Kidney epithelial cell (primary cell): ENCODE data around the gene BMAL1. TPM values are rescaled to one million over a fixed set of nuclear protein-coding genes. Genes with fewer than 3 reads are reported as not detected.

ENCODE experiments used
- DNase-seq: peaks from one replicate; pipeline ENCODE4 v3.0.0-alpha.2; 2010; ENCODE audit warnings: low read depth
- H3K27me3 ChIP-seq: 2 replicates; pipeline ENCODE4 v1.6.0; 2011; ENCODE audit warnings: low read length; ENCODE audit not compliant: control insufficient read depth, insufficient read depth
- H3K36me3 ChIP-seq: 2 replicates; pipeline ENCODE4 v1.5.1; 2011; ENCODE audit warnings: low read length; ENCODE audit not compliant: control insufficient read depth, insufficient read depth
- H3K4me3 ChIP-seq: 2 replicates; pipeline ENCODE4 v1.5.1; 2011; ENCODE audit warnings: low read depth, mild to moderate bottlenecking, control low read depth, low read length
- total RNA-seq: library from RNA; depleted of rRNA; stranded (reverse); fragments of >200 nt; gene quantifications from 2 replicates; pipeline ENCODE4 v1.2.3, GENCODE V29; 2015
- TF ChIP-seq, protein P1 (sequence below): IDR thresholded peaks from 2 replicates; pipeline ENCODE4 v1.5.1; 2011; ENCODE audit warnings: mild to moderate bottlenecking, moderate library complexity, low read length, control low read depth, inconsistent platforms; ENCODE audit not compliant: insufficient read depth, poor library complexity, severe bottlenecking

The BMAL1 gene
- total RNA-seq, 1 donor from 2014 or later = 15.0 TPM

- no peaks in the 10 kb centered on the region for H3K36me3 ChIP-seq
- TF ChIP-seq, protein P1, sequence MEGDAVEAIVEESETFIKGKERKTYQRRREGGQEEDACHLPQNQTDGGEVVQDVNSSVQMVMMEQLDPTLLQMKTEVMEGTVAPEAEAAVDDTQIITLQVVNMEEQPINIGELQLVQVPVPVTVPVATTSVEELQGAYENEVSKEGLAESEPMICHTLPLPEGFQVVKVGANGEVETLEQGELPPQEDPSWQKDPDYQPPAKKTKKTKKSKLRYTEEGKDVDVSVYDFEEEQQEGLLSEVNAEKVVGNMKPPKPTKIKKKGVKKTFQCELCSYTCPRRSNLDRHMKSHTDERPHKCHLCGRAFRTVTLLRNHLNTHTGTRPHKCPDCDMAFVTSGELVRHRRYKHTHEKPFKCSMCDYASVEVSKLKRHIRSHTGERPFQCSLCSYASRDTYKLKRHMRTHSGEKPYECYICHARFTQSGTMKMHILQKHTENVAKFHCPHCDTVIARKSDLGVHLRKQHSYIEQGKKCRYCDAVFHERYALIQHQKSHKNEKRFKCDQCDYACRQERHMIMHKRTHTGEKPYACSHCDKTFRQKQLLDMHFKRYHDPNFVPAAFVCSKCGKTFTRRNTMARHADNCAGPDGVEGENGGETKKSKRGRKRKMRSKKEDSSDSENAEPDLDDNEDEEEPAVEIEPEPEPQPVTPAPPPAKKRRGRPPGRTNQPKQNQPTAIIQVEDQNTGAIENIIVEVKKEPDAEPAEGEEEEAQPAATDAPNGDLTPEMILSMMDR = no peak
- H3K27me3 ChIP-seq = no peaks in the 10 kb centered on the region
- no peak overlapping the region for H3K4me3 ChIP-seq
- no peak for DNase-seq
These were observed 8.8 kb downstream of the BMAL1 start for GRCh38 chr11:13286279-13286821.

DNA sequence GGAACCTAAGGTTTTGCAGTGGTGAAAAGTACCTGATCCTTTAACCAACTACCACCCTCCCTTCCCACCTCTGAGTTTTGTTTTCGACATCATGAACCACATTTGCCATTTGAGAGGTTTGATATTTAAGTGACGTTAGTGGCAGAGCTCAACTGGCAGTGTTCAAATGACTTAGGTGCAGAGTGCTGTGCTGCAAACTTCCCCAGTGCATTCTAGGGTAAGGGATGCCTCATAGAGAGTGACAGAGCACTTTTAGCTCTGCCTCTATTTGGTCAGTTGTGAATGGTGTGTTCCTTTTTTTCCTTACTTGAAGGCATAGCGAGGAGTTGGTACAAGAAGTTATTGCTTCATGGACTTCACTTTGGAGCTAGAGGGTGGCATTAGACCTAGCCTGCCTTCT, 9.4 kb downstream of the BMAL1 start:
- Histone ChIP-seq H3K4me3 (no peak overlapping the region), H3K27me3 (no peaks in the 10 kb centered on the region), H3K36me3 (no peaks in the 10 kb centered on the region)
- no peak for DNase-seq
- TF ChIP-seq, protein P1 = no peak

DNA sequence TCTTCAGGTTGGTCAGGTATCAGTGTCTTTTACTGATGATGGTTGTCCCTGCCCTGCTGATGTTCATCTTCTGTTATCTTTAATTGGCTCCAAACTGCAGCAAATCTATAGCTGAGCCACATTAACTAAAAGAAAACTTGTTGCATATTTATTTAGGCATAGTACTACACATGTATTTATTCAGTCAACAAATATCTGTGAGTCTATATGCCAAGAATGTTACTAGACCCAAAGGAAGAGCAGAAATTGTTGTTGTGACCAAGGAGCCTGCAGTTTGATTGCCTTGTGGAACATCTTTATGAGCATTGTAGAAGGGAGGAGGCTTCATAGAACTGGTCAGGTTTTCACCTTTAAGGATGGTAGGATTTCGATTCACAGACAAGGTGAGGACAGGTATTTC, 10.1 kb downstream of the BMAL1 start:
- TF ChIP-seq, protein P1 = no peak
- no peak for DNase-seq
- Histone ChIP-seq H3K36me3 (no peaks in the 10 kb centered on the region), H3K4me3 (no peak overlapping the region), H3K27me3 (no peaks in the 10 kb centered on the region)

DNA sequence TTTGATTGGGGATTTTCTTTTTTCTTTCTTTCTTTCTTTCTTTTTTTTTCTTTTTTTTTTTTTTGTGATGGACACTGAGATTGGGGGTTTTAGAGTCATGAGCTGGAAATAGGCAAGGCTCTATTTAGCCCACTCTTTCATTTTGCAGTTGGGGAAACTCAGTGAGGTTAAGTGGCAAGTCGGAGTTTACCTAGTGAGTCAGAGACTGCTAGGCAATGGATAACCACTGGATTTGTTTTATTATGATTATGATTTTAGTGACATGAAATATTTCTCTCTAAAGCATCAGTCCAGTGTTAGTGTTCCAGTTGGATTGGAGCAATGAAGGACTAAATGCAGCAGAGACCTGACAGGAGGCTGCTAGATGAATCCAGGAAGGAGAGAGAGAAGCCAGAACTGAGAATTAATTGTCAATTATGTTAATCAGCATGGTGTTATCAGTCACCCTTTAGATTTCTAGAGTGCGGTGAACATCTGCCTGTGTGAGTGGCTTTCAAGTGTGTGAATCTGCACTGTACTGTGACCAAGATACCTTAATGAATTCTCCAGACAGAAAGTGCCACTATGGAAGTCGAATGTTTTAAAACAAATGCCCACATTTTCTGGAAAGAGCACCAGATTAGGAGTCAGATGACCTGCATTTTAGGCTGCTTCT, 10.9 kb downstream of the BMAL1 start:
- Histone ChIP-seq H3K36me3 (no peaks in the 10 kb centered on the region), H3K4me3 (no peak overlapping the region), H3K27me3 (no peaks in the 10 kb centered on the region)
- no peak for DNase-seq
- TF ChIP-seq, protein P1 = no peak

GRCh38 chr11:13289081-13289480, 11.5 kb downstream of the BMAL1 start:
- Histone ChIP-seq H3K4me3 (no peak overlapping the region), H3K36me3 (no peaks in the 10 kb centered on the region), H3K27me3 (no peaks in the 10 kb centered on the region)
- no peak for DNase-seq
- TF ChIP-seq, protein P1 = no peak
